Mammary epithelial cell (primary cell): ENCODE data around the gene CD200R1L.

Experiments used
- EZH2 ChIP-seq: IDR thresholded peaks from 2 replicates; pipeline ENCODE4 v1.6.1; 2012; ENCODE audit warnings: low read length, inconsistent platforms, borderline replicate concordance
- TF ChIP-seq, protein P1 (sequence below), 2 donors: IDR thresholded peaks in 1 of 2; conservative IDR thresholded peaks in 1 of 2; 2 replicates each; pipeline ENCODE4 v1.5.1; 2011 to 2012; ENCODE audit warnings: inconsistent platforms in 2 of 2, low read length in 2 of 2, mild to moderate bottlenecking in 2 of 2, control low read depth in 1 of 2, low read depth in 1 of 2; ENCODE audit not compliant: insufficient read depth in 1 of 2; ENCODE audit errors: extremely low read depth in 1 of 2

DNA sequence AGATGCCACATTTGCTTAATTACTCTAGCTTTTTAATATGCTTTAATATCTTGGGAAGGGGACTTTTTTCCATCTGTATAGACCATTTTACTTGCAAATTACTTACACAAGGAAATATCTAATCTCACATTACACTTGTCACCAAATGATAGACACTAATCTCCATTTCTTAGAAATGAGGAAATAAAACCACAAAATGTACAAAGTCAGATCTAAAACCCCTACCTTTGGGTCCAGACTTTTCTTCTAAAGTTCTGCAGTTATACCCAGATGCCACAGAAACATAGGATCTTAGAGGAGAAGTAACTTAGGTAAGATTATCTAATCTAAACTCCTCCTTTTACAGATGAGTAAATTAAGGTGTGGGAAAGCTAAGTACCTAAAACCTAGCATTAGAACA is 44.3 kb downstream of the CD200R1L start:
- TF ChIP-seq, protein P1, sequence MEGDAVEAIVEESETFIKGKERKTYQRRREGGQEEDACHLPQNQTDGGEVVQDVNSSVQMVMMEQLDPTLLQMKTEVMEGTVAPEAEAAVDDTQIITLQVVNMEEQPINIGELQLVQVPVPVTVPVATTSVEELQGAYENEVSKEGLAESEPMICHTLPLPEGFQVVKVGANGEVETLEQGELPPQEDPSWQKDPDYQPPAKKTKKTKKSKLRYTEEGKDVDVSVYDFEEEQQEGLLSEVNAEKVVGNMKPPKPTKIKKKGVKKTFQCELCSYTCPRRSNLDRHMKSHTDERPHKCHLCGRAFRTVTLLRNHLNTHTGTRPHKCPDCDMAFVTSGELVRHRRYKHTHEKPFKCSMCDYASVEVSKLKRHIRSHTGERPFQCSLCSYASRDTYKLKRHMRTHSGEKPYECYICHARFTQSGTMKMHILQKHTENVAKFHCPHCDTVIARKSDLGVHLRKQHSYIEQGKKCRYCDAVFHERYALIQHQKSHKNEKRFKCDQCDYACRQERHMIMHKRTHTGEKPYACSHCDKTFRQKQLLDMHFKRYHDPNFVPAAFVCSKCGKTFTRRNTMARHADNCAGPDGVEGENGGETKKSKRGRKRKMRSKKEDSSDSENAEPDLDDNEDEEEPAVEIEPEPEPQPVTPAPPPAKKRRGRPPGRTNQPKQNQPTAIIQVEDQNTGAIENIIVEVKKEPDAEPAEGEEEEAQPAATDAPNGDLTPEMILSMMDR (conservative IDR thresholded peaks at IDR 0.05 in 1 of 2, IDR thresholded peaks at IDR 0.05 in 1 of 2; ENCODE audit: extremely low read depth in 1 of 2, insufficient read depth in 1 of 2, low read depth in 1 of 2, low read length in 2 of 2): no peak
- no peak for TF ChIP-seq EZH2
